ENCODE results near the gene ATP5PD. TPM values are rescaled to one million over a fixed set of nuclear protein-coding genes. Genes with fewer than 3 reads are reported as not detected.

The ATP5PD gene
- total and polyA plus RNA-seq, 7 donors: 409 to 931 (median 577) TPM

DNA sequence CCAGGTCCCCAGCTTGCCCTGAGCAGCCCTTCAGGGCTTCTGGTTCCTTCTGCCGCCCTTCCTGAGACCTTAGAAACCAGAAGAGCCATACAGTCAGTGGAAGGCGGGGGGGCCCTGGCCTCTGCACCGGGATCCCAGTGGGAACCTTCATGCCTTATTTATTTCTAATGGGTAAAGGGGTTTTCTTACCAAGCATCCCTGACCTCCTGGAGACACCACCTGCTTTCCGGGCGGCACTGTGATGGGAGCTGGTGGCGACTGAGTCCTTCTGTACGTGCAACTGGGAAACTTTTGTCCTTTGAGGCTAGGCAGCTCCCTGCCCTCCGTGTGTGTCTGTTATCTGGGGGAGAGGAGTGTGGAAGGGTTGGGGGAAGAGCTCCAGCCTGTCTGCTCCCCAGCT lies 41.5 kb downstream of the ATP5PD start:
- Histone ChIP-seq H3K4me1 (no peaks in the 10 kb centered on the region), H3K27ac (no peak overlapping the region), H3K27me3 (ENCODE audit: insufficient read depth in 3 of 3, low read length in 2 of 3) (no peaks in the 10 kb centered on the region), H3K9me3 (no peaks in the 10 kb centered on the region), H3K36me3 (ENCODE audit: insufficient read depth in 1 of 2, low read depth in 1 of 2) (no peaks in the 10 kb centered on the region), H3K4me3 (no peak overlapping the region)
- peak in 1 of 2 donors; percentile 27 for DNase-seq
- ATAC-seq: no peak
- TF ChIP-seq, protein P1, sequence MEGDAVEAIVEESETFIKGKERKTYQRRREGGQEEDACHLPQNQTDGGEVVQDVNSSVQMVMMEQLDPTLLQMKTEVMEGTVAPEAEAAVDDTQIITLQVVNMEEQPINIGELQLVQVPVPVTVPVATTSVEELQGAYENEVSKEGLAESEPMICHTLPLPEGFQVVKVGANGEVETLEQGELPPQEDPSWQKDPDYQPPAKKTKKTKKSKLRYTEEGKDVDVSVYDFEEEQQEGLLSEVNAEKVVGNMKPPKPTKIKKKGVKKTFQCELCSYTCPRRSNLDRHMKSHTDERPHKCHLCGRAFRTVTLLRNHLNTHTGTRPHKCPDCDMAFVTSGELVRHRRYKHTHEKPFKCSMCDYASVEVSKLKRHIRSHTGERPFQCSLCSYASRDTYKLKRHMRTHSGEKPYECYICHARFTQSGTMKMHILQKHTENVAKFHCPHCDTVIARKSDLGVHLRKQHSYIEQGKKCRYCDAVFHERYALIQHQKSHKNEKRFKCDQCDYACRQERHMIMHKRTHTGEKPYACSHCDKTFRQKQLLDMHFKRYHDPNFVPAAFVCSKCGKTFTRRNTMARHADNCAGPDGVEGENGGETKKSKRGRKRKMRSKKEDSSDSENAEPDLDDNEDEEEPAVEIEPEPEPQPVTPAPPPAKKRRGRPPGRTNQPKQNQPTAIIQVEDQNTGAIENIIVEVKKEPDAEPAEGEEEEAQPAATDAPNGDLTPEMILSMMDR (IDR thresholded peaks at IDR 0.05): no peak
- intact Hi-C loops (cut with DNase I): loop anchor here in 1 of 2 donors (5.0 kb wide), 1 partner anchor 43 kb away; no protein-coding TSS in a partner anchor
- 89 to 94% (median 90%) methylated on average over 8 of the region's 8 CpGs for WGBS, 3 donors

DNA sequence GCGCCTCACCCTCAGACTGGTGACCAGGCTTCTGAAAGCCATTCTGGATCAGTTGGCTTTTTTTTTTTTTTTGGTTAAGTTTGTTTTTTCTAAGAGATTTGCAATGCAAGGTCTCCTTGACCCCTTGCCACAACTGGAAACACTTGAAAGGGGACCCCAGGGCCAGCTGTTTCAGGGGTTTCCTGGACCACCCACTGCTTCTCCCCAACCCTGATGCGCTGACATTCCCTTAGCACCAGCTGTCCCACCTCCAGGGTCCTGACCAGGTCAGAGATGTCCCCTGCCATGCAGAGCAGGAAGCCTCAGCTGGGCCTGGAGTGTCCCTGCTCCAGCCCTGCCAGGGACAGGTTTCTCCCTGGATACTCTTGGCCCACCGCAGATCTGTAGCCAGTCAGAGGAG lies 42.4 kb downstream of the ATP5PD start:
- 93 to 97% (median 97%) methylated on average over 3 of the region's 3 CpGs for WGBS, 3 donors
- Histone ChIP-seq H3K36me3 (ENCODE audit: insufficient read depth in 1 of 2, low read depth in 1 of 2) (no peaks in the 10 kb centered on the region), H3K4me1 (no peaks in the 10 kb centered on the region), H3K4me3 (no peak overlapping the region), H3K27me3 (ENCODE audit: insufficient read depth in 3 of 3, low read length in 2 of 3) (no peaks in the 10 kb centered on the region), H3K27ac (no peak overlapping the region), H3K9me3 (no peaks in the 10 kb centered on the region)
- intact Hi-C loops (cut with DNase I): no loop called here
- DNase-seq (no peak), ATAC-seq (no peak)
- TF ChIP-seq, protein P1 (IDR thresholded peaks at IDR 0.05): no peak

DNA sequence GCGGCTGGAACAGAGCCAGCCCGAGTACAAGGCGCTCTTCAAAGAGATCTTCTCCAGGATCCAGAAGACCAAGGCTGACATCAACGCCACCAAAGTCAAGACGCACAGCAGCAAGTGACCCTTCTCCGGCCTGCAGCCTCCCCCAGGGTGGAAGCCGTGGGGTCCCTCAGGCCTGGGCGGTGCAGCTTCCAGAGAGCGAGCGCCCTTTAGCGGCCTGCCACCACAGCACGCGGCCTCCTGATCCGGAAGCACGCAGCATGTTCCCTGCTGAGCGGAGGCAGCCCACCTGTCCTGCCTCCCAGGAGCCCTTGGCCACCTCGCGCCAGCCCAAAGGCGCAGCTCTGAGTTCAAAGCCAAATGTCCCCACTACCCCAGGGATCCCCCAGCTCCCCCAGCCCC lies 42.8 kb downstream of the ATP5PD start:
- ATAC-seq: no peak
- no peaks in the 10 kb centered on the region for H3K27me3 ChIP-seq (ENCODE audit: insufficient read depth in 3 of 3, low read length in 2 of 3)
- 94 to 96% (median 94%) methylated on average over 18 to 19 of the region's 19 CpGs for WGBS, 3 donors
- no peaks in the 10 kb centered on the region for H3K9me3 ChIP-seq
- no peak overlapping the region for H3K27ac ChIP-seq
- intact Hi-C loops (cut with DNase I): no loop called here
- no peaks in the 10 kb centered on the region for H3K4me1 ChIP-seq
- TF ChIP-seq, protein P1 (IDR thresholded peaks at IDR 0.05): no peak
- H3K4me3 ChIP-seq: no peak overlapping the region
- peak in 1 of 2 donors; percentile 40 for DNase-seq
- no peaks in the 10 kb centered on the region for H3K36me3 ChIP-seq (ENCODE audit: insufficient read depth in 1 of 2, low read depth in 1 of 2)

DNA sequence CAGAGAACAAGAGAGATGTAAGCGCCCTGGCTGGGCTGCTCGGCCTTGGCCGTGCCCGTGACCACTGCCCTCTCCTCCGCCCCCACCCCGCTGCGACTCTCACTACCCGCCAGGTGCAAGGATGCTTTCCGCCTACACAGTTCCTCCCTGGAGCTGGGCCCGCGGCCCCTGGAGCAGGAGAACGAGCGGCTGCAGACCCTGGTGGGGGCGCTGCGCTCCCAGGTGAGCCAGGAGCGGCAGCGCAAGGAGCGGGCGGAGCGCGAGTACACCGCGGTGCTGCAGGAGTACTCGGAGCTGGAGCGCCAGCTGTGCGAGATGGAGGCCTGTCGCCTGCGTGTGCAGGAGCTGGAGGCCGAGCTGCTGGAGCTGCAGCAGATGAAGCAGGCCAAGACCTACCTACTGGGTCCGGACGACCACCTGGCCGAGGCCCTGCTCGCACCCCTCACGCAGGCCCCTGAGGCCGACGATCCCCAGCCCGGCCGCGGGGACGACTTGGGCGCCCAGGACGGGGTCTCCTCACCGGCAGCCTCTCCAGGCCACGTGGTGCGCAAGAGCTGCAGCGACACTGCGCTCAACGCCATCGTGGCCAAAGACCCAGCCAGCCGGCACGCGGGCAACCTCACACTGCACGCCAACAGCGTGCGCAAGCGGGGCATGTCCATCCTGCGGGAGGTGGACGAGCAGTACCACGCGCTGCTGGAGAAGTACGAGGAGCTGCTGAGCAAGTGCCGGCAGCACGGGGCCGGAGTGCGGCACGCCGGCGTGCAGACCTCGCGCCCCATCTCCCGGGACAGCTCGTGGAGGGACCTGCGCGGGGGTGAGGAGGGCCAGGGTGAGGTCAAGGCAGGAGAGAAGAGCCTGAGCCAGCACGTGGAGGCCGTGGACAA lies 43.5 kb downstream of the ATP5PD start:
- no peaks in the 10 kb centered on the region for H3K27me3 ChIP-seq (ENCODE audit: insufficient read depth in 3 of 3, low read length in 2 of 3)
- whole genome bisulfite sequencing, 3 donors: 86 to 89% (median 87%) methylated on average over 68 to 76 of the region's 76 CpGs
- H3K9me3 ChIP-seq: no peaks in the 10 kb centered on the region
- no peaks in the 10 kb centered on the region for H3K36me3 ChIP-seq (ENCODE audit: insufficient read depth in 1 of 2, low read depth in 1 of 2)
- H3K27ac ChIP-seq: no peak overlapping the region
- H3K4me1 ChIP-seq: no peaks in the 10 kb centered on the region
- TF ChIP-seq, protein P1 (IDR thresholded peaks at IDR 0.05): no peak
- no peak overlapping the region for H3K4me3 ChIP-seq
- peak in 1 of 2 donors; percentile 38 for DNase-seq
- intact Hi-C loops (cut with DNase I): no loop called here
- no peak for ATAC-seq

All from psoas muscle (tissue), 8 donors.